ENCODE data around the gene QSOX2.

QSOX2 gene

GRCh38 chr9:136264441-136265405, 19.1 kb upstream of the QSOX2 start:
- H3K4me3 ChIP-seq (ENCODE audit: low read depth, low read length) = no peak overlapping the region
- TF ChIP-seq CTCF (IDR thresholded peaks at IDR 0.05; ENCODE audit: low read depth, low read length, missing control alignments) = no peak
- no peak for DNase-seq (ENCODE audit: low read depth)
- in situ Hi-C loops (cut with HindIII; ENCODE audit: low sequenced_read_pairs) = no loop called here

- H3K4me3 ChIP-seq (ENCODE audit: low read depth, low read length) = no peak overlapping the region
- TF ChIP-seq CTCF (IDR thresholded peaks at IDR 0.05; ENCODE audit: low read depth, low read length, missing control alignments) = peak; percentile 19
- in situ Hi-C loops (cut with HindIII; ENCODE audit: low sequenced_read_pairs) = no loop called here
- no peak for DNase-seq (ENCODE audit: low read depth)
These were observed 18.4 kb upstream of the QSOX2 start for GRCh38 chr9:136264031-136264430.

- no peak overlapping the region for H3K4me3 ChIP-seq (ENCODE audit: low read depth, low read length)
These were observed 17.1 kb upstream of the QSOX2 start for GRCh38 chr9:136262671-136263178.

GRCh38 chr9:136261686-136262430, 16.2 kb upstream of the QSOX2 start:
- TF ChIP-seq CTCF (IDR thresholded peaks at IDR 0.05; ENCODE audit: low read depth, low read length, missing control alignments) = no peak
- in situ Hi-C loops (cut with HindIII; ENCODE audit: low sequenced_read_pairs) = no loop called here
- no peak for DNase-seq (ENCODE audit: low read depth)
- H3K4me3 ChIP-seq (ENCODE audit: low read depth, low read length) = no peak overlapping the region

More at GRCh38 chr9:136262671-136263178, 17.1 kb upstream of the QSOX2 start:
- TF ChIP-seq CTCF (IDR thresholded peaks at IDR 0.05; ENCODE audit: low read depth, low read length, missing control alignments) = no peak
- DNase-seq (ENCODE audit: low read depth) = no peak
- in situ Hi-C loops (cut with HindIII; ENCODE audit: low sequenced_read_pairs) = no loop called here

GRCh38 chr9:136260936-136261472, 15.4 kb upstream of the QSOX2 start:
- H3K4me3 ChIP-seq (ENCODE audit: low read depth, low read length) = no peak overlapping the region
- in situ Hi-C loops (cut with HindIII; ENCODE audit: low sequenced_read_pairs) = no loop called here
- no peak for DNase-seq (ENCODE audit: low read depth)
- TF ChIP-seq CTCF (IDR thresholded peaks at IDR 0.05; ENCODE audit: low read depth, low read length, missing control alignments) = no peak

- DNase-seq (ENCODE audit: low read depth) = no peak
- TF ChIP-seq CTCF (IDR thresholded peaks at IDR 0.05; ENCODE audit: low read depth, low read length, missing control alignments) = no peak
- in situ Hi-C loops (cut with HindIII; ENCODE audit: low sequenced_read_pairs) = no loop called here
- H3K4me3 ChIP-seq (ENCODE audit: low read depth, low read length) = no peak overlapping the region
These were observed 14.9 kb upstream of the QSOX2 start for GRCh38 chr9:136260521-136260920.
